Measurements from ENCODE around the gene TACC2.

The TACC2 gene

GRCh38 chr10:122173337-122173736 is 184.4 kb downstream of the TACC2 start:
- no peak overlapping the region for H3K4me3 ChIP-seq (replicated peaks in 1 of 2; ENCODE audit: low read depth in 2 of 2, low read length in 2 of 2)
- TF ChIP-seq, protein P1, sequence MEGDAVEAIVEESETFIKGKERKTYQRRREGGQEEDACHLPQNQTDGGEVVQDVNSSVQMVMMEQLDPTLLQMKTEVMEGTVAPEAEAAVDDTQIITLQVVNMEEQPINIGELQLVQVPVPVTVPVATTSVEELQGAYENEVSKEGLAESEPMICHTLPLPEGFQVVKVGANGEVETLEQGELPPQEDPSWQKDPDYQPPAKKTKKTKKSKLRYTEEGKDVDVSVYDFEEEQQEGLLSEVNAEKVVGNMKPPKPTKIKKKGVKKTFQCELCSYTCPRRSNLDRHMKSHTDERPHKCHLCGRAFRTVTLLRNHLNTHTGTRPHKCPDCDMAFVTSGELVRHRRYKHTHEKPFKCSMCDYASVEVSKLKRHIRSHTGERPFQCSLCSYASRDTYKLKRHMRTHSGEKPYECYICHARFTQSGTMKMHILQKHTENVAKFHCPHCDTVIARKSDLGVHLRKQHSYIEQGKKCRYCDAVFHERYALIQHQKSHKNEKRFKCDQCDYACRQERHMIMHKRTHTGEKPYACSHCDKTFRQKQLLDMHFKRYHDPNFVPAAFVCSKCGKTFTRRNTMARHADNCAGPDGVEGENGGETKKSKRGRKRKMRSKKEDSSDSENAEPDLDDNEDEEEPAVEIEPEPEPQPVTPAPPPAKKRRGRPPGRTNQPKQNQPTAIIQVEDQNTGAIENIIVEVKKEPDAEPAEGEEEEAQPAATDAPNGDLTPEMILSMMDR (IDR thresholded peaks at IDR 0.05; ENCODE audit: low read depth, low read length), result no peak
- DNase-seq (ENCODE audit: low read depth in 2 of 2), result no peak

DNA sequence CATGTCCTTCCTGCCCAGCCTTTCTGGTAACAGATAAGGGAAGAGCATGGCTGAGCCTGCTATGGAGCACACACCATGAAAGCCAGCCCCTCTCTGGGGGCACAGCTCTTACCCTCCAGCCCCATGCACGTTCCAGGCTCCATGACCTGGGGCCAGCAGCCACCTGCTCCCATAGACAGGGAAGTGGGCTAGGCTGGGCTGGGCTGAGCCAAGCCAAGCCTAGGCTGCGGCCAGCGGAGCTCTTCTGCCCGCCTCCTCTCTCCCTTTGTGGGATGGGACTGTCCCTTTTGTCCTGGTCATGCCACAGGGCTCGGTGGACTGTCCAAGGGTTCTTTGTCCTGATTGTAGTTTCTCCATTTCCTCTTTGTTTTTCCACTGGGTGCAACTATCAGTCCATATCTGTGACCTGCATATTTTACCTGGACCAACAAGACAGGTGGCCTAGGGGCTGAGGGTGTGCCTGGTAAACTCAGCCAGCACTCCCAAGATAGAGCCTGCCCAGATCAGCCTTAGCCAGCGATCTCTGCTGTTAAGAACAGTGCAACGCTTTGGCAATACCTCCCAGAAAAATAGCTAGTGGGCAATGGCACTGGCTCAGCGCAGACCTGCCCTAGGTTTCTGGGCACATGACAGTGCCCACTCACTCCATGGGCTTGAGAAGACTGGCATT is 184.9 kb downstream of the TACC2 start:
- H3K4me3 ChIP-seq (replicated peaks in 1 of 2; ENCODE audit: low read depth in 2 of 2, low read length in 2 of 2), result no peak overlapping the region
- no peak for DNase-seq (ENCODE audit: low read depth in 2 of 2)
- TF ChIP-seq, protein P1 (IDR thresholded peaks at IDR 0.05; ENCODE audit: low read depth, low read length), result no peak

- no peak overlapping the region for H3K4me3 ChIP-seq (replicated peaks in 1 of 2; ENCODE audit: low read depth in 2 of 2, low read length in 2 of 2)
- no peak for DNase-seq (ENCODE audit: low read depth in 2 of 2)
- TF ChIP-seq, protein P1 (IDR thresholded peaks at IDR 0.05; ENCODE audit: low read depth, low read length), result no peak
Observed at GRCh38 chr10:122176232-122177213, 187.6 kb downstream of the TACC2 start.

- no peak for DNase-seq (ENCODE audit: low read depth in 2 of 2)
- TF ChIP-seq, protein P1 (IDR thresholded peaks at IDR 0.05; ENCODE audit: low read depth, low read length), result no peak
- no peak overlapping the region for H3K4me3 ChIP-seq (replicated peaks in 1 of 2; ENCODE audit: low read depth in 2 of 2, low read length in 2 of 2)
Observed at GRCh38 chr10:122178655-122179054, 189.7 kb downstream of the TACC2 start.

DNA sequence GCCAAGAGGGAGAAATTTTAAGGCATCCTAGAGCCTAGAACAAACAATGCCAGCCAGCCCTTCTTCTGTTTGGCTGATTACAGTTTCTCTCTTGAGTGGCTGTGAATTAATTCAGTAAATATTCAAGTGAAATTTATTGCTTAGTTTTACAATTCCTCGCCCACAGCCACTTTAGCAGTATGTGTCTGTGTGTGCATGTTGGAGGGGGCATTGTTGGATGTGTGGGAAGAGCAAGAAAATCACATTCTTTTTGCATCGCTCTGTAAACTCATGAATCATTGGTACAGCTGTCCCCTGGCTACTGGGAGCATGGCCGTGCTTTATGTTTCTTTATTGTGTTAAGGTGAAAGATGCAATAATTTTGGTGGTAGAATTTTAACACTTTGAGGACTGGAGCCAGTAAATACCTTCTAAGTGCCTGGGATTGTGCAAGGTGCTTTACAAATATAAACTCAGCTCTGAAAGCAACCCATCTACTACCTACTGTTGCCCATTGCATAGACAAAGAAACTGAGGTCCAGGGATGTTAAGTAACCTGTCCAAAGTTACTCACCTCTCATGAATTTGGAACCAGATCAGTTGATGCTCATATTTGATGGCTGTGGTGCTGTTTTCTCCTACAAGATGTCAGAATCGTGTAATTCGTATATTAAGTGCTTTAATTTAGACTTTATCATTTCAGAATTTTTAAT is 192.2 kb downstream of the TACC2 start:
- DNase-seq (ENCODE audit: low read depth in 2 of 2), result peak; percentile 31 to 51

DNA sequence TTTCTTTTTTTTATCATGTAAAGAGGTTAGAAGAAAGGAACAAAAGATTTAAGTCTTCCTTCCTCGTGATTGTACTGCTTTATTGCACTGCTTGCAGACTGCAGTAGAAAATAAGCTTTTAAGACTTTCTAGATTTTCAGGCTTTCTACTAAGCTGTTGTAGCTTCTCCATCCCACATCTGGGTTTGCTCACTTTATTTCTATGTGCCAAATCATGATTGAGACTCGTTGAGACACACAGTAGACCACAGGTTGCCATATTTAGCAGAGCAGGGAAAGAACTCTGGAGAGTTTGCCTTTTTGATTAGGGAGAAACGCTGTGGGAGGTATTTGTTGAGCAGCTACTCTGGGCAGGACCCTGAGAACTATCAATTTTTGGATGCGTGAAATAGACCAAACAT is 192.9 kb downstream of the TACC2 start:
- peak in 1 of 2 donors; percentile 26 for DNase-seq (ENCODE audit: low read depth in 2 of 2)
- no peak overlapping the region for H3K4me3 ChIP-seq (replicated peaks in 1 of 2; ENCODE audit: low read depth in 2 of 2, low read length in 2 of 2)
- TF ChIP-seq, protein P1 (IDR thresholded peaks at IDR 0.05; ENCODE audit: low read depth, low read length), result no peak

More for the DNA sequence above, 192.2 kb downstream of the TACC2 start:
- H3K4me3 ChIP-seq (replicated peaks in 1 of 2; ENCODE audit: low read depth in 2 of 2, low read length in 2 of 2), result no peak overlapping the region
- TF ChIP-seq, protein P1 (IDR thresholded peaks at IDR 0.05; ENCODE audit: low read depth, low read length), result no peak

Data from cardiac fibroblast (primary cell).